Gastroesophageal sphincter (tissue), 3 donors: ENCODE data around the gene FAM8A1.

ENCODE experiments used
- EP300 ChIP-seq: sonication (generic); formaldehyde crosslinking; IDR thresholded peaks from one replicate; pipeline ENCODE4 v1.6.1; 2017; ENCODE audit warnings: antibody characterized with exemption, mild to moderate bottlenecking
- POLR2A ChIP-seq, 2 donors: fragments of 450-650 bp; IDR thresholded peaks; one replicate each; pipeline ENCODE4 v1.6.1; 2017; ENCODE audit warnings: antibody characterized with exemption in 2 of 2, mild to moderate bottlenecking in 2 of 2, moderate library complexity in 1 of 2
- POLR2AphosphoS5 ChIP-seq: sonication (generic); formaldehyde crosslinking; IDR thresholded peaks from one replicate; pipeline ENCODE4 v1.6.1; 2017; ENCODE audit warnings: antibody characterized with exemption
- TF ChIP-seq, protein P1 (sequence below), 4 experiments: fragments of 200-600 bp in 2 of 4; fragments of 450-650 bp in 2 of 4; sonication (generic) in 1 of 4; IDR thresholded peaks; one replicate each; pipeline ENCODE4 v1.5.1; 2017 to 2019; ENCODE audit warnings: antibody characterized with exemption in 4 of 4, mild to moderate bottlenecking in 2 of 4, moderate library complexity in 2 of 4

DNA sequence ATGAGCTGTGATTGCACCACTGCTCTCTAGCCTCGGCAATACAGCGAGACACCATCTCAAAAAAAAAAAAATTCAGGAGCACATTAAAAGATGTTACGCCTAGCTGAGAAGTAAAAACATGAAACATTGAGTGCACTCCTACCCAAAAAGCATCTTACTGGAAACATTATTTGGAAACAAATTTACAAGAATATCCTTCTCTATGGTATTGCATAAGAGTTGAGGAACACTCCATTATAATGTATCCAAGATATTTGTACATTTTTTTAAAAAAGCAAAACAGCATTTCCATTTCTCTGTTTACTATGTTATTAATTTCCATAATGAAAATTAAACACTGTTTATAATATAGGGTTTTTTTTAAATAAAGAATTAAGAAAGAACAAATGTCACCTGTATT lies 48.6 kb downstream of the FAM8A1 start:
- TF ChIP-seq, protein P1, sequence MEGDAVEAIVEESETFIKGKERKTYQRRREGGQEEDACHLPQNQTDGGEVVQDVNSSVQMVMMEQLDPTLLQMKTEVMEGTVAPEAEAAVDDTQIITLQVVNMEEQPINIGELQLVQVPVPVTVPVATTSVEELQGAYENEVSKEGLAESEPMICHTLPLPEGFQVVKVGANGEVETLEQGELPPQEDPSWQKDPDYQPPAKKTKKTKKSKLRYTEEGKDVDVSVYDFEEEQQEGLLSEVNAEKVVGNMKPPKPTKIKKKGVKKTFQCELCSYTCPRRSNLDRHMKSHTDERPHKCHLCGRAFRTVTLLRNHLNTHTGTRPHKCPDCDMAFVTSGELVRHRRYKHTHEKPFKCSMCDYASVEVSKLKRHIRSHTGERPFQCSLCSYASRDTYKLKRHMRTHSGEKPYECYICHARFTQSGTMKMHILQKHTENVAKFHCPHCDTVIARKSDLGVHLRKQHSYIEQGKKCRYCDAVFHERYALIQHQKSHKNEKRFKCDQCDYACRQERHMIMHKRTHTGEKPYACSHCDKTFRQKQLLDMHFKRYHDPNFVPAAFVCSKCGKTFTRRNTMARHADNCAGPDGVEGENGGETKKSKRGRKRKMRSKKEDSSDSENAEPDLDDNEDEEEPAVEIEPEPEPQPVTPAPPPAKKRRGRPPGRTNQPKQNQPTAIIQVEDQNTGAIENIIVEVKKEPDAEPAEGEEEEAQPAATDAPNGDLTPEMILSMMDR (IDR thresholded peaks at IDR 0.05): no peak
- TF ChIP-seq POLR2A (IDR thresholded peaks at IDR 0.05) (no peak), POLR2AphosphoS5 (peak; percentile 20), EP300 (no peak)
